HepG2 (cell line): ENCODE measurements around the gene PODN. TPM values are rescaled to one million over a fixed set of nuclear protein-coding genes. Genes with fewer than 3 reads are reported as not detected.

Experiments used
- ATAC-seq: fragments of 200-7000 bp; cut with Tn5 transposase; 3 replicates; pipeline ENCODE4 v1.9.1; 2020; ENCODE audit warnings: mild to moderate bottlenecking, moderate library complexity
- BruUV-seq: library from RNA; stranded (reverse); fragments of 400-500 nt; replicated peaks from 2 replicates; lab custom pipeline; 2021; lab: Mats Ljungman, UMichigan
- CTCF ChIA-PET: fragments of 300-600 bp; formaldehyde crosslinking; extraction: SDS; loops from one replicate; lab custom pipeline; 2021; ENCODE audit warnings: low total read pairs, inconsistent platforms, low intra/inter-chr PET ratio; lab: Yijun Ruan, JAX
- POLR2A ChIA-PET: fragments of 350-600 bp; sonication (Branson Sonifier 250); formaldehyde crosslinking; loops from one replicate; lab custom pipeline; 2020; ENCODE audit warnings: antibody characterized with exemption, inconsistent platforms; lab: Yijun Ruan, JAX
- DNase-seq: peaks from one replicate; pipeline ENCODE4 v3.0.0-alpha.2; 2015; ENCODE audit warnings: low spot score
- FAIRE-seq: peaks from 3 replicates; lab custom pipeline; 2011; peaks lifted over from hg19 to GRCh38; lab: Jason Lieb, UNC
- H2AFZ ChIP-seq: one replicate; pipeline ENCODE4 v1.6.1; 2011; ENCODE audit warnings: low read length, inconsistent platforms
- H3K27ac ChIP-seq: fragments of 300-600 bp; 3 replicates; pipeline ENCODE4 v1.8.0; 2011; ENCODE audit warnings: mixed run types, mild to moderate bottlenecking, mixed read lengths, low read length, inconsistent platforms; ENCODE audit not compliant: insufficient read depth; ENCODE audit errors: extremely low read length
- H3K27me3 ChIP-seq, 2 experiments: fragments of 200-600 bp in 1 of 2; 2 replicates in 1 of 2; 3 replicates in 1 of 2; pipeline versions ENCODE4 v1.6.0 to v1.8.0; 2011; ENCODE audit warnings: low read length in 2 of 2, mild to moderate bottlenecking in 2 of 2, moderate library complexity in 2 of 2, inconsistent platforms in 1 of 2; ENCODE audit not compliant: insufficient read depth in 2 of 2, control insufficient read depth in 1 of 2
- H3K36me3 ChIP-seq, 2 experiments: fragments of 200-600 bp in 1 of 2; replicated peaks in 1 of 2; 2 replicates in 1 of 2; 3 replicates in 1 of 2; pipeline versions ENCODE4 v1.5.1 to v1.8.0; 2011; ENCODE audit warnings: low read length in 2 of 2, inconsistent platforms in 1 of 2; ENCODE audit not compliant: insufficient read depth in 2 of 2, control insufficient read depth in 1 of 2
- H3K4me1 ChIP-seq: 2 replicates; pipeline ENCODE4 v1.5.1; 2012; ENCODE audit warnings: low read length, inconsistent platforms; ENCODE audit not compliant: insufficient read depth
- H3K4me2 ChIP-seq: 2 replicates; pipeline ENCODE4 v1.6.0; 2011; ENCODE audit warnings: low read depth, low read length, inconsistent platforms
- H3K4me3 ChIP-seq, 3 experiments: fragments of 200-600 bp in 1 of 3; sonication (generic), shearing (Covaris generic) in 1 of 3; replicated peaks in 1 of 3; 2 replicates each; pipeline ENCODE4 v1.5.1; 2011 to 2016; ENCODE audit warnings: low read length in 3 of 3, inconsistent platforms in 2 of 3, low read depth in 2 of 3, mild to moderate bottlenecking in 2 of 3, control low read depth in 1 of 3, mixed read lengths in 1 of 3; ENCODE audit not compliant: insufficient read depth in 1 of 3
- H3K79me2 ChIP-seq: one replicate; pipeline ENCODE4 v1.6.1; 2011; ENCODE audit warnings: low read length, inconsistent platforms; ENCODE audit not compliant: insufficient read depth
- H3K9ac ChIP-seq: 2 replicates; pipeline ENCODE4 v1.6.0; 2011; ENCODE audit warnings: mild to moderate bottlenecking, low read depth, low read length, inconsistent platforms; ENCODE audit not compliant: insufficient read depth
- H3K9me3 ChIP-seq: 2 replicates; pipeline ENCODE4 v1.5.1; 2012; ENCODE audit warnings: mild to moderate bottlenecking, low read length
- H4K20me1 ChIP-seq: 2 replicates; pipeline ENCODE4 v1.6.0; 2011; ENCODE audit warnings: inconsistent platforms, mild to moderate bottlenecking, low read length, moderate library complexity; ENCODE audit not compliant: insufficient read depth
- CAMTA2 ChIP-seq: sonication (generic); formaldehyde crosslinking; IDR thresholded peaks from 2 replicates; pipeline ENCODE4 v1.4.0; 2020; ENCODE audit warnings: mild to moderate bottlenecking, missing genetic modification reagents, borderline replicate concordance
- FOSL2 ChIP-seq: sonication (generic); formaldehyde crosslinking; IDR thresholded peaks from 2 replicates; pipeline ENCODE4 v1.4.0; 2020; ENCODE audit warnings: missing genetic modification reagents
- KDM1A ChIP-seq: IDR thresholded peaks from 2 replicates; pipeline ENCODE4 v1.6.1; 2016; ENCODE audit warnings: missing compliant biosample characterization
- NCOA5 ChIP-seq: sonication (generic); formaldehyde crosslinking; IDR thresholded peaks from 2 replicates; pipeline ENCODE4 v1.4.0; 2020; ENCODE audit warnings: missing genetic modification reagents
- PCBP1 ChIP-seq: fragments of 200-400 bp; formaldehyde crosslinking; IDR thresholded peaks from 2 replicates; pipeline ENCODE4 v1.6.1; 2017; ENCODE audit warnings: mild to moderate bottlenecking, low read depth, low read length, borderline replicate concordance
- POGK ChIP-seq: sonication (generic); formaldehyde crosslinking; conservative IDR thresholded peaks from 2 replicates; pipeline ENCODE4 v1.8.0; 2022; ENCODE audit warnings: mild to moderate bottlenecking, moderate library complexity, missing genetic modification reagents
- ZBTB44 ChIP-seq: sonication (generic); formaldehyde crosslinking; IDR thresholded peaks from 2 replicates; pipeline ENCODE4 v1.4.0; 2020; ENCODE audit warnings: missing genetic modification reagents
- ZNF503 ChIP-seq: sonication (generic); formaldehyde crosslinking; IDR thresholded peaks from 2 replicates; pipeline ENCODE4 v1.4.0; 2020; ENCODE audit warnings: missing genetic modification reagents
- ZNF543 ChIP-seq: sonication (generic); formaldehyde crosslinking; IDR thresholded peaks from 2 replicates; pipeline ENCODE4 v1.4.0; 2020; ENCODE audit warnings: mild to moderate bottlenecking, missing genetic modification reagents
- ZNF703 ChIP-seq: sonication (generic); formaldehyde crosslinking; IDR thresholded peaks from 2 replicates; pipeline ENCODE4 v1.5.1; 2020; ENCODE audit warnings: missing genetic modification reagents, mild to moderate bottlenecking, moderate library complexity, borderline replicate concordance
- ZNF768 ChIP-seq: sonication (generic); formaldehyde crosslinking; IDR thresholded peaks from 2 replicates; pipeline ENCODE4 v1.4.0; 2020; ENCODE audit warnings: missing genetic modification reagents
- WGBS: methylation state at CpG from one replicate; pipeline ENCODE4 v1.1.6; 2017; ENCODE audit warnings: low lambda C conversion rate; 5-methylcytosine and 5-hydroxymethylcytosine counted together
- in situ Hi-C: cut with HindIII; loops from 2 replicates; pipeline ENCODE4 v1.10.0; 2017; ENCODE audit warnings: low pct_unique_long_range_greater_than_20kb; ENCODE audit not compliant: extremely low pct_ligation_motif_present
- intact Hi-C: fragments of 100-400 bp; cut with micrococcal nuclease; formaldehyde crosslinking; loops from one replicate; pipeline ENCODE4 v1.10.0; 2022; ENCODE audit not compliant: unreplicated experiment
- polyA plus RNA-seq, 8 experiments: library from polyadenylated mRNA; depleted of rRNA in 3 of 8; stranded (reverse) in 7 of 8; unstranded in 1 of 8; fragments of >200 nt; fragmentation: Illumina TruSeq in 4 of 8; extraction: Trizol in 4 of 8; gene quantifications; 2 replicates each; pipeline versions ENCODE4 v1.2.1 to v1.2.3, GENCODE V29; 2011 to 2016; ENCODE audit warnings: low read depth in 4 of 8, missing spikeins in 1 of 8, mixed read lengths in 1 of 8; ENCODE audit not compliant: insufficient read depth in 1 of 8
- total RNA-seq, 5 experiments: library from RNA; depleted of rRNA; stranded (reverse); fragments of >200 nt; fragmentation: Illumina TruSeq; extraction: Trizol; gene quantifications; 2 replicates each; pipeline ENCODE4 v1.2.3, GENCODE V29; 2016; ENCODE audit warnings: low read depth in 1 of 5
- TF ChIP-seq, protein P1 (sequence below): sonication (generic); formaldehyde crosslinking; IDR thresholded peaks from 2 replicates; pipeline ENCODE4 v1.5.1; 2020; ENCODE audit warnings: missing genetic modification reagents, mild to moderate bottlenecking, borderline replicate concordance
- TF ChIP-seq, protein P2 (sequence below): sonication (generic); formaldehyde crosslinking; IDR thresholded peaks from 2 replicates; pipeline ENCODE4 v1.5.0; 2020; ENCODE audit warnings: mild to moderate bottlenecking, missing genetic modification reagents, borderline replicate concordance

Gene PODN
- total and polyA plus RNA-seq, 2 of the 13 experiments (the other 11 are each of a cell fraction or from before 2014, with no cell fraction given), result 0.13 TPM; not detected in 1

DNA sequence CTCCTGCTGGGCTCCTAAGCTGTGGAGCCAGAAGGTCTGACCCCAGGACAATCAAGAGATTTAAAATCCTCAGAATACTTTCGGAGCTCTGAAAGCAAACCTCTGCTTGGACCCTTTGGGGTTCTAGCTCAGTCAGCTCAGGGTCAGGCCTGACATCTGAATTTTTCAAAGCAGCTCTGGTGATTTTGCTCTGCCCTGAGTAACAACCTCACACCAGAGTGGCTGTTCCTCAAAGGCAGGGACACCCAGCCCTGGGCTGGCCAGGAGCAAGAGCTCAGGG, 68.5 kb downstream of the PODN start:
- WGBS, result 20% methylated on average over 1 of the region's 1 CpG
- peaks cover 3 to 5% of the 10 kb centered on the region in 2 experiments; a peak in 3 of 5 replicates for H3K27me3 ChIP-seq
- DNase-seq, result no peak
- ChIA-PET POLR2A (interaction anchor here (1.2 to 2.9 kb wide), 6 partner anchors 9 to 52 kb away, joined by 3 to 16 read pairs (median 6); no protein-coding TSS in a partner anchor), CTCF (no interaction called here)
- peak overlapping the region; percentile 19 for H3K27ac ChIP-seq
- no peaks in the 10 kb centered on the region for H3K36me3 ChIP-seq
- H3K9ac ChIP-seq, result peak overlapping the region; percentile 3; the same call in 1 of the 2 replicates
- no peaks in the 10 kb centered on the region for H4K20me1 ChIP-seq
- H2AFZ ChIP-seq, result no peak overlapping the region
- peak; percentile 35 for ATAC-seq
- peak overlapping the region; percentile 40 for H3K4me2 ChIP-seq
- no TSS peak for BruUV-seq
- H3K79me2 ChIP-seq, result no peaks in the 10 kb centered on the region
- FAIRE-seq, result no peak
- in situ Hi-C loops, result no loop called here
- TF ChIP-seq FOSL2 (CRISPR knock-in tag) (no peak), CAMTA2 (no peak), ZNF503 (CRISPR knock-in tag) (no peak), PCBP1 (no peak), KDM1A (CRISPR knock-in tag) (peak; percentile 35; the same call in 1 of the 2 replicates), ZNF768 (CRISPR knock-in tag) (peak; percentile 94), ZNF703 (CRISPR knock-in tag) (no peak), NCOA5 (CRISPR knock-in tag) (no peak), ZNF543 (CRISPR knock-in tag) (no peak), ZBTB44 (CRISPR knock-in tag) (no peak), POGK (CRISPR knock-in tag) (no peak)
- TF ChIP-seq, protein P1, sequence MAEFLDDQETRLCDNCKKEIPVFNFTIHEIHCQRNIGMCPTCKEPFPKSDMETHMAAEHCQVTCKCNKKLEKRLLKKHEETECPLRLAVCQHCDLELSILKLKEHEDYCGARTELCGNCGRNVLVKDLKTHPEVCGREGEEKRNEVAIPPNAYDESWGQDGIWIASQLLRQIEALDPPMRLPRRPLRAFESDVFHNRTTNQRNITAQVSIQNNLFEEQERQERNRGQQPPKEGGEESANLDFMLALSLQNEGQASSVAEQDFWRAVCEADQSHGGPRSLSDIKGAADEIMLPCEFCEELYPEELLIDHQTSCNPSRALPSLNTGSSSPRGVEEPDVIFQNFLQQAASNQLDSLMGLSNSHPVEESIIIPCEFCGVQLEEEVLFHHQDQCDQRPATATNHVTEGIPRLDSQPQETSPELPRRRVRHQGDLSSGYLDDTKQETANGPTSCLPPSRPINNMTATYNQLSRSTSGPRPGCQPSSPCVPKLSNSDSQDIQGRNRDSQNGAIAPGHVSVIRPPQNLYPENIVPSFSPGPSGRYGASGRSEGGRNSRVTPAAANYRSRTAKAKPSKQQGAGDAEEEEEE (CRISPR knock-in tag), result no peak
- TF ChIP-seq, protein P2, sequence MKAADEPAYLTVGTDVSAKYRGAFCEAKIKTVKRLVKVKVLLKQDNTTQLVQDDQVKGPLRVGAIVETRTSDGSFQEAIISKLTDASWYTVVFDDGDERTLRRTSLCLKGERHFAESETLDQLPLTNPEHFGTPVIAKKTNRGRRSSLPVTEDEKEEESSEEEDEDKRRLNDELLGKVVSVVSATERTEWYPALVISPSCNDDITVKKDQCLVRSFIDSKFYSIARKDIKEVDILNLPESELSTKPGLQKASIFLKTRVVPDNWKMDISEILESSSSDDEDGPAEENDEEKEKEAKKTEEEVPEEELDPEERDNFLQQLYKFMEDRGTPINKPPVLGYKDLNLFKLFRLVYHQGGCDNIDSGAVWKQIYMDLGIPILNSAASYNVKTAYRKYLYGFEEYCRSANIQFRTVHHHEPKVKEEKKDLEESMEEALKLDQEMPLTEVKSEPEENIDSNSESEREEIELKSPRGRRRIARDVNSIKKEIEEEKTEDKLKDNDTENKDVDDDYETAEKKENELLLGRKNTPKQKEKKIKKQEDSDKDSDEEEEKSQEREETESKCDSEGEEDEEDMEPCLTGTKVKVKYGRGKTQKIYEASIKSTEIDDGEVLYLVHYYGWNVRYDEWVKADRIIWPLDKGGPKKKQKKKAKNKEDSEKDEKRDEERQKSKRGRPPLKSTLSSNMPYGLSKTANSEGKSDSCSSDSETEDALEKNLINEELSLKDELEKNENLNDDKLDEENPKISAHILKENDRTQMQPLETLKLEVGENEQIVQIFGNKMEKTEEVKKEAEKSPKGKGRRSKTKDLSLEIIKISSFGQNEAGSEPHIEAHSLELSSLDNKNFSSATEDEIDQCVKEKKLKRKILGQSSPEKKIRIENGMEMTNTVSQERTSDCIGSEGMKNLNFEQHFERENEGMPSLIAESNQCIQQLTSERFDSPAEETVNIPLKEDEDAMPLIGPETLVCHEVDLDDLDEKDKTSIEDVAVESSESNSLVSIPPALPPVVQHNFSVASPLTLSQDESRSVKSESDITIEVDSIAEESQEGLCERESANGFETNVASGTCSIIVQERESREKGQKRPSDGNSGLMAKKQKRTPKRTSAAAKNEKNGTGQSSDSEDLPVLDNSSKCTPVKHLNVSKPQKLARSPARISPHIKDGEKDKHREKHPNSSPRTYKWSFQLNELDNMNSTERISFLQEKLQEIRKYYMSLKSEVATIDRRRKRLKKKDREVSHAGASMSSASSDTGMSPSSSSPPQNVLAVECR (CRISPR knock-in tag), result no peak
- H3K9me3 ChIP-seq, result no peaks in the 10 kb centered on the region
- H3K4me1 ChIP-seq, result peaks cover 79% of the 10 kb centered on the region
- intact Hi-C loops, result no loop called here
- no peak overlapping the region for H3K4me3 ChIP-seq
